Measurements from ENCODE around the gene DIAPH3.

Gene DIAPH3

DNA sequence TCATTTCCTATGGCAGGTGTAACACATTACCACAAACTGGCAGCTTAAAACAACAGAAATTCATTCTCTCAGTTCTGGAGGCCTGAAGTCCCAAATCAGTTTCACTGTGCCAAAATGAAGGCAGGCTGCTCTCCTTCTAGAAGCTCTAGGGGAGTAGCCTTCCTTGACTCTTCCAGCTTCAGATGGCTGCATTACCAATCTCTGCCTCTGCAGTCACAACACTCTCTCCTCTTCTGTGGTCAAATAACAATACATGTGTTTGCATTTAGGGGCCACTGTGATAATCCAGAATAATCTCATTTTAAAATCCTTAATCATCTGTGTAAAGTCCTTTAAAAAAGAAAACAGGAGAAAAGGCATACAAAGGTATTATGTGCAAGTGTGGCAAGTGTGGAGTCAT lies 7.8 kb downstream of the DIAPH3 start:
- in situ Hi-C loops (cut with HindIII; ENCODE audit: low sequenced_read_pairs): no loop called here

DNA sequence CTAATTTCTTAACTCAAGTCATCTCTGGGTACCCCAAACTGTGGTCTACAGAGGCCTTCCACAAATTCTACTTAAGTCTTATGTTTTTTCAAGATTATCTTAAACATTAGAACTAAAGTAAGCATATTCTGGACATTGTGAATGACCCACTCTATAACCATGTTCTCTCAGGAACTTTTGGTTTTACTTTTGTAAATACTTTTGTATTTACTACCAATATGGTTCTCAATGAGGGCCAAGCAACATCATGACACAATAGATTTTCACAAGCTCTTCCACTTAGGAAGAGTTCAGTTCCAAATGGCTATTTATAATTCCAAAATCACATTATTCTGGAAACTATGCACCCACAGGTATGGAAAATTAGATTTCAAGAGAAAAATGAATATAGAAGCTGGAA lies 10.8 kb downstream of the DIAPH3 start:
- TF ChIP-seq, protein P1, sequence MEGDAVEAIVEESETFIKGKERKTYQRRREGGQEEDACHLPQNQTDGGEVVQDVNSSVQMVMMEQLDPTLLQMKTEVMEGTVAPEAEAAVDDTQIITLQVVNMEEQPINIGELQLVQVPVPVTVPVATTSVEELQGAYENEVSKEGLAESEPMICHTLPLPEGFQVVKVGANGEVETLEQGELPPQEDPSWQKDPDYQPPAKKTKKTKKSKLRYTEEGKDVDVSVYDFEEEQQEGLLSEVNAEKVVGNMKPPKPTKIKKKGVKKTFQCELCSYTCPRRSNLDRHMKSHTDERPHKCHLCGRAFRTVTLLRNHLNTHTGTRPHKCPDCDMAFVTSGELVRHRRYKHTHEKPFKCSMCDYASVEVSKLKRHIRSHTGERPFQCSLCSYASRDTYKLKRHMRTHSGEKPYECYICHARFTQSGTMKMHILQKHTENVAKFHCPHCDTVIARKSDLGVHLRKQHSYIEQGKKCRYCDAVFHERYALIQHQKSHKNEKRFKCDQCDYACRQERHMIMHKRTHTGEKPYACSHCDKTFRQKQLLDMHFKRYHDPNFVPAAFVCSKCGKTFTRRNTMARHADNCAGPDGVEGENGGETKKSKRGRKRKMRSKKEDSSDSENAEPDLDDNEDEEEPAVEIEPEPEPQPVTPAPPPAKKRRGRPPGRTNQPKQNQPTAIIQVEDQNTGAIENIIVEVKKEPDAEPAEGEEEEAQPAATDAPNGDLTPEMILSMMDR (IDR thresholded peaks at IDR 0.05; ENCODE audit: low read depth, low read length): no peak
- H3K4me3 ChIP-seq (ENCODE audit: low read depth, low read length): no peak overlapping the region
- DNase-seq (ENCODE audit: low read depth, low spot score): no peak
- in situ Hi-C loops (cut with HindIII; ENCODE audit: low sequenced_read_pairs): no loop called here

More for the DNA sequence above, 7.8 kb downstream of the DIAPH3 start:
- DNase-seq (ENCODE audit: low read depth, low spot score): no peak
- no peak overlapping the region for H3K4me3 ChIP-seq (ENCODE audit: low read depth, low read length)
- TF ChIP-seq, protein P1 (IDR thresholded peaks at IDR 0.05; ENCODE audit: low read depth, low read length): no peak

DNA sequence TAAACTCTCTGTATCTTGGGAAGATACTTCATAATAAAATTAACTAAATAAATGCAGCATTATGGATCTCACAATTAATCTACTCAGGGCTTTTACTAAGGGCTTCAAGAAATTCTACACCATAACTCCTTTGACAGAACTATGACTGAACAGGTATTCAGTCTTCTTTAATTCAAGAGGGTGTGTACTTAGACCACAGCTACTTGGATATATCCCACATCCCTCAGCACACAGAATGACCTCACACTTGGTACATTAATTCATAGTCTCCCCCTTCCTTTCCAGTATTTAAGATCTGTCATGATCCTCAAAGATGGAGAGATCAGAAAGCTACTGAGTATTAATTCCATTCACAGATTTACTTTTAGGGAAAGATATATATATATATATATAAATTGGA lies 11.6 kb downstream of the DIAPH3 start:
- TF ChIP-seq, protein P1 (IDR thresholded peaks at IDR 0.05; ENCODE audit: low read depth, low read length): no peak
- in situ Hi-C loops (cut with HindIII; ENCODE audit: low sequenced_read_pairs): no loop called here
- no peak overlapping the region for H3K4me3 ChIP-seq (ENCODE audit: low read depth, low read length)
- peak; percentile 20 for DNase-seq (ENCODE audit: low read depth, low spot score)

DNA sequence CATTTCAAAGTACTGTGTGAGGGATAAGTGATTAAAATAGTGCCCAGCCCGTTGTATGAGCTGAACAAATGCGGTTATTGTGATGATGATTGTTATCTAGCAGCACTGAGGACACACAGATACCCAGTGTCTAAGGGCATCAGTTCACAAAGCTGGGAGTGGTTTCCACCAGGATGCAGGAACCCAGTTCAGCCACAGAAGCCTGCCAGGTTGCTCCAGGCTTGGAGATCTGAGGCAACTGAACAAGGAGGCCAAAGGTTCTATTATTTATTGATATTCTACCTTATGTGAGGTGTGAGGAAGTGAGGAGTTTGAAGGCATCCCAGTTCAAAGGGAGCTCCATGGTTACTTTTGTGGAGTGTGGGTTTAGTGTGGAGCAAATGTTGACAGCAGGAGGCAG lies 13.2 kb downstream of the DIAPH3 start:
- DNase-seq (ENCODE audit: low read depth, low spot score): no peak
- TF ChIP-seq, protein P1 (IDR thresholded peaks at IDR 0.05; ENCODE audit: low read depth, low read length): no peak
- no peak overlapping the region for H3K4me3 ChIP-seq (ENCODE audit: low read depth, low read length)
- in situ Hi-C loops (cut with HindIII; ENCODE audit: low sequenced_read_pairs): no loop called here

DNA sequence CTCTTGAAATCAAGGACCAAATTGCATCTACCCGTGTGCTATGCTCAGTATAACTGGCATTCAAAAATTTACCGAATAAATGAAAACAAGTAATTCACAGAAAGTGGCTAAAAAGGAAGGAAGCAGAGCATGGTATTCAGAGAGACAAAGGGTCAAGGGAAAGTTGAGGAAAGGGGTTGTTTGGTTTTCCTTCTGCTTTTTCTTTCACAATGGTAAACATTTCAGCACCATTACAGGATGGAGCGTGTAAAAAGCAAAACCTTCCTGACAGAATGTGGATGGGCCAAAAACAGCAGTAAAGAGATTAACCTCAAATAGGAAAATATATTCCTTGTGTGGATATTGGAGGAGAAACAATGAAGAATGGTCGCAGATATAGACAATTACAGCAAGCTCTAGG lies 14.8 kb downstream of the DIAPH3 start:
- in situ Hi-C loops (cut with HindIII; ENCODE audit: low sequenced_read_pairs): no loop called here
- DNase-seq (ENCODE audit: low read depth, low spot score): no peak
- TF ChIP-seq, protein P1 (IDR thresholded peaks at IDR 0.05; ENCODE audit: low read depth, low read length): no peak
- no peak overlapping the region for H3K4me3 ChIP-seq (ENCODE audit: low read depth, low read length)

DNA sequence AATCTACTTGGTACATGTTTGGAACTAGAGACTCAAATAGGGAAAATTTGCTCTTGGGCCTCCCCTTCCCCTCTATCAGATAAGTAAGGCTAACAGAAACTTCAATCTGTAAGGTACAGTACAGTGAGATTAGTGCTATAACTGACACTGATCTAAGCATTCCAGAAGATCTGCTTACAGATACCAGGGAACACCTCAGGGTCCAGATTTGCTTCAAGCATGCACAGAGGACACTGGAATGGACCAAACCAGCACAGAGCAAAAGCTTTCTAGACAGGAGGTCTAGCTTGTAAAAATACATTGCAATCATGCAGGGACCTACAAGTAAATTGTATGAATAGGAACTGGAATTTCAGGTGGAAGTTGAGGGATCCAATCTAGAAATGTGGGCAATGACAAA lies 16.4 kb downstream of the DIAPH3 start:
- in situ Hi-C loops (cut with HindIII; ENCODE audit: low sequenced_read_pairs): no loop called here
- no peak overlapping the region for H3K4me3 ChIP-seq (ENCODE audit: low read depth, low read length)
- TF ChIP-seq, protein P1 (IDR thresholded peaks at IDR 0.05; ENCODE audit: low read depth, low read length): no peak
- no peak for DNase-seq (ENCODE audit: low read depth, low spot score)

DNA sequence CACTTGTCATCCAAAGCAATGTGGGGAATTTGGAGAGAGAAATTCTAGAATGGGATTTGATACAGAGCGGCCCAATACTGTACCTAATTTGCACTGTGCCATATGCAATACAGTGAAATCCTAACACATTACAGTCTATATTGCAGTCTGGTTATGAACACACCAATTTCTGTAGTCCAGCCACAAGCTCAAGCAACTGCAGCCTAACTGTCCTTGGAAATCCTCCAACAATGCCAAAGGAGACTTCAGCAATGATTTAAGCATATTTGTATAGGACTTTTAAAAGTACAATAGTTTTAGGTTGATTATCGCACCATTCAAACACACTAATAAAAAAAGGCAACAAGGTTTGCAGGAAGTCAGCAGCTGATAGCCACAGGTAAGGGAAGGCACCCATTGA lies 17.3 kb downstream of the DIAPH3 start:
- TF ChIP-seq, protein P1 (IDR thresholded peaks at IDR 0.05; ENCODE audit: low read depth, low read length): no peak
- H3K4me3 ChIP-seq (ENCODE audit: low read depth, low read length): no peak overlapping the region
- in situ Hi-C loops (cut with HindIII; ENCODE audit: low sequenced_read_pairs): no loop called here
- peak; percentile 61 for DNase-seq (ENCODE audit: low read depth, low spot score)
